GM08714 (cell line): ENCODE results near the gene SLC9A6.

Experiments
- H3K4me3 ChIP-seq: fragments of 200-500 bp; sonication (Bioruptor generic); 2 replicates; pipeline ENCODE4 v1.5.1; 2014; ENCODE audit warnings: mild to moderate bottlenecking, low read length, inconsistent platforms
- ZNF274 ChIP-seq: IDR thresholded peaks from 2 replicates; pipeline ENCODE4 v1.6.1; 2012; ENCODE audit warnings: mild to moderate bottlenecking, low read depth, low read length

SLC9A6 gene

DNA sequence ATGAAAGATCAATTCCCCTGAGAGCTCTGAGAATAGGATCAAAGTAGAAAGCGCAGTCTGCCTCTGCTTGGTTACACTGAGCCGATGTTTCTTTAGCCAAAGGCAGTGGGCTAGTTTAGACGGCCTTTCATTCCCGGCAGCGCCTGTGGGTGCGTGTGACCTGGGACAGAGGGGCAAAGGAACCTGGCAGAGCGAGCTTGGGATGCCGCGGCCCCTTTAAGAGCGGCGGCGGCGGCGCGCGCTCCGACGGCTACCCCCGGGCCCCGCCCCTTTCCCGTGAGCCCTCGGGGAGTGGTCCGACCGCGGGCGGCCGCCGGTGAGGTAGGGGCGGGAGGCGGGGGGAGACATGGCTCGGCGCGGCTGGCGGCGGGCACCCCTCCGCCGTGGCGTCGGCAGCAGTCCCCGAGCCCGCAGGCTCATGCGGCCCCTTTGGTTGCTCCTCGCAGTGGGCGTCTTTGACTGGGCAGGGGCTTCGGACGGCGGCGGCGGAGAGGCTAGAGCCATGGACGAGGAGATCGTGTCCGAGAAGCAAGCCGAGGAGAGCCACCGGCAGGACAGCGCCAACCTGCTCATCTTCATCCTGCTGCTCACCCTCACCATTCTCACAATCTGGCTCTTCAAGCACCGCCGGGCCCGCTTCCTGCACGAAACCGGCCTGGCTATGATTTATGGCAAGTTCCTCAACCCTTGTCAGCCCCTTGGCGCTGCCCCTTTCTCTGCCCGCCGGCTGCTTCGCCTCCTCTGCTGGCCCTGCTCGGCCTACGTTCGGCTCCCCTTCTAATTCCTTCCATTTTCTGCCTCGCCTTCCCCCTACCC is at the start of gene SLC9A6:
Gene SLC9A6, plus strand, starts transcription at position 279 of the 816 bp plus-strand sequence. Its CDS starts 224 bp downstream, at position 503.
- TF ChIP-seq ZNF274 = no peak
- peak within 1 kb of the TSS; percentile 67 for H3K4me3 ChIP-seq

DNA sequence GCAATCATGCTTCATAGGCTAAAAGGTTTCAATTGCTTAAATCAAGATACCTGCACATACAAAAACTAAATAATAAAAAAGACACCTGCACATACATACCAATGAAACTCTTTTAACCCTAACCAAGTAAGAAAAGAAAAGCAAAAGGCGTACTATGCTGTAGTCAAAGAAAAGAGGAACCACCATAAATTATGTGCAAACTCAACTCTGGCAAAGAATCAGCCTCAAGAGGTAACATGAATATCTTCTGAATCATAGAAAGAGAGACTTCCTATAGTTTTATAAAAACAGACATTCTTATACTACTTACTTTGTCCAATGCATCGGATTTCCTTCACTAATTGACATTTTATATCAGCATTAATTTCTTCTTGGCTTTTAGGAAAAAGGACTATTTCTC is 40.7 kb upstream of the SLC9A6 start:
- TF ChIP-seq ZNF274 = no peak
- H3K4me3 ChIP-seq = no peak overlapping the region

DNA sequence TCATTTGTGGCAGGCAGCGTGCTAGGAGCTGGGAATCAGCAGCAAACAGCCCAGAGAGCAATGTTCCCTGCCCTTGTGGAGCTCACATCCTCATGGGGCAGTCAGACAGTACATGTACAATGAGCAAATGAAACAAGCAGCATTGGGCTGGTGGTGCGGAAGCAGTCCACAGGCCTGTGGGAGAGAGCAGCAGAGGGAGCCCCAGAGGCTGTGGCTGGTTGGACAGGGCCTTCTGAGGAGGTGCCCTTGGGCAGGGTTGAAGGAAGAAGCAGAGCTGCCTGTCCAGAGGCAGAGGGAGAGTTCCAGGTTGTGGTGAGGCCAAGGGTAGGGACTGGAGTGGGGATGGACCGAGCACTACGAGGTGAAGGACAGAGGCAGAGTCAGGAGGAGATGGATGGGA is 33.9 kb upstream of the SLC9A6 start:
- no peak for TF ChIP-seq ZNF274
- H3K4me3 ChIP-seq = no peak overlapping the region

- peak overlapping the region; percentile 91 for H3K4me3 ChIP-seq
- no peak for TF ChIP-seq ZNF274
These were observed 12.1 kb upstream of the SLC9A6 start for GRCh38 chrX:135973025-135973547.

DNA sequence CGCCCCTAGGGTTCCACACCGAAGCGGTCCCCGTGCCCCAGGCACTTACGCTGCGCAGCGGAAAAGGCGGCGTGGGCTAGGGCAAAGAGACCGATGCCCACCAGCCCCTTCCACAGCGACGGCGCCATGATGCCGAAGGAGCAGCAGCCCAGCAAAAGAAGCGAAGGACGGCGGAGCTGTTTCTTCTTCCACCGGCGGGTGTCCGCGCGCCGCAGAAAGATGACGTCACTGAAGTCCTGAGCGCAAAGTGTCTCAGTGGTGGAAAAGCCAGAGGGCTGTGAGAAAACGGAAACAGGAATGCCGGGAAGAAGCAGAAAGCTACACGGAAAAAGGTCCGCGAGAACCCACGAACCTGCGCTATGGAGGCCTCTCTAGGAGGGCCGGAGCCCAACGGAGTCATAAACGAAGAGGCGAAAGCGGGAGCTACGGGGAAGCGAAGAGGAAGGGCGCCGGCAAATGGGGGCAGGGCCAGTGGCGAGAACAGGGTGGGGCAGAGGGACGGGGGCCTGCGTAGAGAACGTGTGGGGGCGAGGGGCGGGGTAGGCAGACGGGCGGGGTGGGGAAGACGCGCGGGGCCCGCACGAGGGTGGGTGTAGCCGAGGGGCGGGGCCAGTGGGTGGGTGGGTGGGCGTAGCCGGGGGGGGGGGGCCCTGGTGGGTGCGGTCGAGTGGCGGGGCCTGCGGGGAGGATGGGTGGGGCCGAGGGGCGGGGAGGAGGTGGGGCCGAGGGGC is 11.5 kb upstream of the SLC9A6 start, which contains the start of gene MMGT1:
Gene MMGT1, minus strand, starts transcription at position 441 of the 731 bp plus-strand sequence. Its CDS starts 313 bp downstream, at position 128.
- H3K4me3 ChIP-seq = peak within 1 kb of the TSS; percentile 91
- TF ChIP-seq ZNF274 = no peak

- H3K4me3 ChIP-seq = peak overlapping the region; percentile 65; the same call in 1 of the 2 replicates
- TF ChIP-seq ZNF274 = no peak
These were observed 10.9 kb upstream of the SLC9A6 start for GRCh38 chrX:135974279-135974856.

- no peak for TF ChIP-seq ZNF274
- H3K4me3 ChIP-seq = no peak overlapping the region
These were observed 9.8 kb upstream of the SLC9A6 start for GRCh38 chrX:135975421-135975820.

DNA sequence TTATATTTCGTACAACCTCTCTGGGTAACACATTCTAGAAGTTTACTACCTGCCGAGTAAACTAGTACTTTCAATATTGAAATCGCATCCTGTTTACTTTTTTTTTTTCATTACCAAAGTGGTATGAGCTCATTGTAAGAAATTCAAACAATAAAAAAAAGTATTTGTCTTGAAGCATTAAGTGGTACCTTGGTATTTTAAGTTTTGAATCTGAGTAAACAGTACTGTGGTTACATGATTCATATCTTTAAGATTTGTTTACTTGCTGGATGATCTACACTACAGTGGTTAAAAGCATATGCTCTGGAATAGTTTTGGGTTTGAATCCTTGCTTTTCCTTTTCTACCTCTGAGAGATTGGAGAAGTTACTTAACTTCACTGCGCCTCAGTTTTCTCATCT is 7.6 kb upstream of the SLC9A6 start:
- no peak overlapping the region for H3K4me3 ChIP-seq
- TF ChIP-seq ZNF274 = no peak

GRCh38 chrX:135981010-135981409 is 4.2 kb upstream of the SLC9A6 start:
- no peak for TF ChIP-seq ZNF274
- no peak overlapping the region for H3K4me3 ChIP-seq

DNA sequence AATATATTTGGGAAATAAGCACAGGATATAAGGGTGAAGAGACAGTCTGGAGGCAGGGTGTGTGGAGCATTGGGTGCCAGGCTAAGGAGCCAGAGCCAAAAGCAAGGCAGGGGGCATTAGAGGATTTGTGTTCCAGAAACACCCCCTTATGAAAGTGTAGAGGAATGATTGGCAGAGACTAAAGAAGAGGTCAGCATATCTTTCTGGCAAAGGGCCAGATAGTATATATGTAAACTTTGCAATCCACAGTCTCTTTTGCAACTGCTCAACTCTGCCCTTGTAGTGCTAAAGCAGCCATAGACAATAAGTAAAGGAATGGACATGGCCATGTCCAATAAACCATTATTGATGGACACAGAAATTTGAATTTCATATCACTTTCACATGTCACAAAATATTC is 3.6 kb upstream of the SLC9A6 start:
- no peak for TF ChIP-seq ZNF274

GRCh38 chrX:135982860-135983259 is 2.4 kb upstream of the SLC9A6 start:
- H3K4me3 ChIP-seq = no peak overlapping the region
- no peak for TF ChIP-seq ZNF274

More for the DNA sequence above, 3.6 kb upstream of the SLC9A6 start:
- H3K4me3 ChIP-seq = no peak overlapping the region

DNA sequence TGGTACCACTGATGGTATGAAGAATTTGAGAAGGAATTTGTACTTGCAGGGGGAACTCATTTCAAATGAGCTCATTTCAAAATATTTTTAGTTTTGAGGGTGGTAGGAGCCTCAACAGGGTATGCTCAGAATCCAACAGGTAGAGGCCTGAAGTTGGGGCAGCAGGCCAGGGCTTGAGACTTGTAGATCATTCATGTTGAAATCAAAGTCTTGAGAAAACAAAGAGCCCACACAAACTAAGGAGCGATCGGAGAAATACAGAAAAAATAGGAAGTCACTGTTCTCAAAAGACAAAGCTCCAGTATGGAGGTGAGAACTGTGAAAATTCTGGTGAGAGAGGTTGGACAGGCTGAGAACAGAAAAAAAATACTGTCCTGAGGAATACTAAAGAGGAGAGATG is 979 bp upstream of the SLC9A6 start:
- H3K4me3 ChIP-seq = 0 out of 2 replicates have a peak overlapping the region, but pooled peaks have one; percentile 30
- TF ChIP-seq ZNF274 = no peak

DNA sequence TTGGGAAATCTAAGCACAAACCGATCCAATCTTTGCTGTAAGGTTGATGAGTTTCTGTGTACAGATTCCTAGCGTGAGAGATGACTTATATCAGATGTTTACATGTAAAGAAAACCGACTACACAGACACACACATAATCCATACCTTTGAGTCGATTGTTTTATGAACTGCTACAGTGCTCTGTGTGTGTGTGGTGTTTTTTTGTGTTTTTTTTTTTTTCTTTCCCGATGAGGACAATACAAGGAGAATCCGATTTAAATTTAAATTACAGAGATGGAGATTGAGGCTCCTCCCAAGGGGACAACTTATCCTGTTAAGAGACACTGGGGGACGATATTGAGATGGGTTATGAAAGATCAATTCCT is 461 bp upstream of the SLC9A6 start:
- no peak for TF ChIP-seq ZNF274
- H3K4me3 ChIP-seq = peak overlapping the region; percentile 67

GRCh38 chrX:135985973-135986310 is 707 bp downstream of the SLC9A6 start:
- no peak for TF ChIP-seq ZNF274

More at GRCh38 chrX:135985973-135986310, 707 bp downstream of the SLC9A6 start:
- H3K4me3 ChIP-seq = peak overlapping the region; percentile 67
